Activated naive CD4-positive, alpha-beta T cell treated with anti-CD3 and anti-CD28 coated beads, Interleukin-2, amount 50 U/mL, for 72 hours (primary cell): ENCODE results near the gene AURKAIP1. TPM values are rescaled to one million over a fixed set of nuclear protein-coding genes. Genes with fewer than 3 reads are reported as not detected.

Experiments
- ATAC-seq, 2 donors: fragments of 150-1000 bp; cut with Tn5 transposase; 2 replicates each; pipeline ENCODE4 v1.10.0; 2021; ENCODE audit warnings: mild to moderate bottlenecking in 2 of 2, moderate library complexity in 2 of 2
- DNase-seq, 2 donors: peaks; one replicate each; pipeline ENCODE4 v3.0.0; 2021 to 2022; ENCODE audit warnings: low spot score in 2 of 2
- H3K27ac Mint-ChIP-seq, 2 donors: one replicate each; pipeline ENCODE4 v1.8.0; 2022; ENCODE audit warnings: mild to moderate bottlenecking in 2 of 2, mixed read lengths in 2 of 2
- H3K36me3 Mint-ChIP-seq, 2 donors: one replicate each; pipeline ENCODE4 v1.8.0; 2022; ENCODE audit warnings: mixed read lengths in 2 of 2
- H3K9me3 Mint-ChIP-seq, 2 donors: one replicate each; pipeline ENCODE4 v1.8.0; 2022; ENCODE audit warnings: mixed read lengths in 2 of 2
- total RNA-seq, 2 donors: library from RNA; stranded (reverse); gene quantifications; one replicate each; pipeline ENCODE4 v1.2.3, GENCODE V29; 2022

The AURKAIP1 gene
- total RNA-seq, 2 donors from 2014 or later, result 115 to 122 TPM

GRCh38 chr1:1359308-1359663 is 15.7 kb downstream of the AURKAIP1 start:
- Mint-ChIP-seq H3K36me3 (no peaks in the 10 kb centered on the region), H3K27ac (no peak overlapping the region), H3K9me3 (no peaks in the 10 kb centered on the region)
- DNase-seq (no peak), ATAC-seq (no peak)

GRCh38 chr1:1358433-1359271 is 16.4 kb downstream of the AURKAIP1 start, which contains the start of gene MXRA8:
MXRA8 (minus strand) TSS chr1:1358555; CDS start chr1:1358504, 51 bp downstream.
- Mint-ChIP-seq H3K27ac (no peak within 1 kb of the TSS), H3K36me3 (no peaks in the 10 kb centered on the region), H3K9me3 (no peaks in the 10 kb centered on the region)
- ATAC-seq (peak in 1 of 2 donors; percentile 35), DNase-seq (no peak)

DNA sequence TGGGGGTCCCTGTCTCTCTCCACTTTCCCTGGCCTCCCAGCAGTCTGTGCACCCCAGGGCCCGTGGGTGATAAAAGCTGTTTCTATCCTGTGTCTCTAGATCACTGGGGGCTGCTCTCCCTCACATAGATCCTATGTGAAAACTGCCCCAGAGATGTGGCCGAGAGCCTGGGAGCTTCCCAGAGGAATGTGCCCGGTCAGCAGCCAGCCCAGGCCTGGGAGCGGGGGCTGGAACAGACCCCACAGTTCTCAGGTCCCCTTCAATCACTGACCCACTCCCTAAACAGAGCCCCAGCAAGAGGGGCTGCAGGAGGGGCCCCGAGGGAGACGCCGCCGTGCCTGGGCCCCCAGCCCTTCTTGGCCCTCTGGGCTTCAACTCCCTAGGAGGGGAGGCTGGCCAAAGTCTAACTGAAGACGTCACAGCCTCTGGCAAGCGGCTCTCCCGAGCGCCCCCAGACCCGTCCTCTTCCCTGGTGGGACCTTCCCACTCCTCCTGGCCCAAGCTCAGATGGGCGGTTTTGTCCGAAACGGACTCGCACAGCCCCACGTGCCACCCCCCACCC is 17.1 kb downstream of the AURKAIP1 start:
- DNase-seq, result no peak
- Mint-ChIP-seq H3K27ac (no peak overlapping the region), H3K36me3 (no peaks in the 10 kb centered on the region), H3K9me3 (no peaks in the 10 kb centered on the region)
- no peak for ATAC-seq

DNA sequence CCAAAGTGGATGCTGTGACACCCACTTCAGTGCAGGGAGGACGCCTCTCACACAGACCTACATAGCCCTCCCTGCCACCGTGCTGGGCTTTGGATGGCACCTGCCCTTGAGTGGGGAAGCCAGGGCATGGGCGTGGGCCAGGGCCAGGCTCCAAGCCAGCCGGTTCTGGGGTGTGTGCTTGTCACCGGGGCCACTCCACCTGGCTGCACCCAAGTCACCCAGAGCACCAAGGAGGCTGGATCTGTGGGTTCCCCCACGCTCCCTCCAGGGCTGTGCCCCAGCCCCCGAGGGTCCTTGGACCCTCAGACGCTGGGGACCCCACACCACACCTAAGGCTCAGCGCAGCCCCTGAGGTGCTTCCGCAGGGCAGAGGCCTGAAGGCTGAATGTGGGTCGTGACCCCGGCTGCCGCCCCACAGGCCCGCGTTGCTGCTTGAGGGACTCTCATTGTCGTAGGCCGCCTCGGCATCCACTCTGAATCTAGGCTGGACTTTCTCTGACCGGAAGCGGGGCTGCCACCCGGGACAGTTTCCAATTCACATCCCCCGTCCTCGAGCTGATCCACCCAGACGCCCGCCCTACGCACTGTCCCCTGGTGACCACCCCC is 18.1 kb downstream of the AURKAIP1 start:
- ATAC-seq (no peak), DNase-seq (no peak)
- no peaks in the 10 kb centered on the region for H3K9me3 Mint-ChIP-seq
- no peak overlapping the region for H3K27ac Mint-ChIP-seq
- no peaks in the 10 kb centered on the region for H3K36me3 Mint-ChIP-seq

GRCh38 chr1:1356166-1356795 is 18.7 kb downstream of the AURKAIP1 start:
- no peaks in the 10 kb centered on the region for H3K36me3 Mint-ChIP-seq
- no peaks in the 10 kb centered on the region for H3K9me3 Mint-ChIP-seq
- DNase-seq (no peak), ATAC-seq (no peak)
- no peak overlapping the region for H3K27ac Mint-ChIP-seq

GRCh38 chr1:1355416-1355815 is 19.6 kb downstream of the AURKAIP1 start:
- H3K9me3 Mint-ChIP-seq, result no peaks in the 10 kb centered on the region
- ATAC-seq (peak; percentile 17 to 34), DNase-seq (no peak)
- H3K36me3 Mint-ChIP-seq, result no peaks in the 10 kb centered on the region
- H3K27ac Mint-ChIP-seq, result no peak overlapping the region

DNA sequence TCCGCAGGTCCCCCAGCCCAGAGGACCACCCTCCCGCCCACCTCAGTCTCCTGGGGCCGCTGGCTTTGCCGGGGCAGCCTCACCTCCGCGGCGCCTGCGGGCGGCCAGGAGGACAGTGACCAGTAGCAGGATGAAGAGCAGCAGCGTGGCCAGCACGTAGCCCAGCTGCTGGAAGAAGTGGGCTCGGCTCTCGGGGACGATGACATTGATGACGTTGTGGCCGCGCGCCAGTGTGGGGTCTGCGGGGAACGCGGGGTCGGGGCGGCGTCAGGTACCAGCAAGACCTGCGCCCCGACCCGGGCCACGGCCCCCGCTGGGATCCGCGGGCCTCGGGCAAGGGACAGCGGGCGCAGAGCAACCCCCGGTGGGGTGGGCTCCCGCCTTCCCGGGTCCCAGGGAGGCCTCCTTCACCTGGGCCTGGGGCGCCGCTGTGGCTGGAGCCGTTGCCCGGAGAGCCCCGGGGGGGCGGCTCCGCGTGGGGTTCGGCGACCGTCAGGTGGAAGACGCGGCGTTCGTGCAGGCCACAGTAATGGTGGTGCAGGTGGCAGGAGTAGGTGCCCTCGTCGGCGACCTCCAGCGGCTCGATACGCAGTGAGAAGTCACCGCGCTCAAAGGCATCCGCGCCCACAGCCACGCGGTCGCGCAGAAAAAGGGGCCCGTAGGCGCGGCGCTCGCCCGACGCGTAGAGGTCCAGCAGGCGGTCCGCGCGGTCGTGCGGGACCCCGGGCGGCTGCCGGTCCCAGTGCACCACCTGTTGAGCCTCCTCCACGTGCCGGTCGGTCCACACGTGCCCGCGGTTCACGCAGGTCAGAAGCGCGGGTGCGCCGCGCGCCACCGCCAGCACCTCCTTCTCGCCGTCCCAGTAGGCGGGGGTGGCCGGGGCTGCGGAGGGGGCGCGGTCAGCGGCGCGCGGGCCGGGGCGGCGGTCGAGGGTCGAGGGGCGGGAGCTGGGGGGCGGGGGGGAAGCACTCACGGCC is 20.4 kb downstream of the AURKAIP1 start:
- ATAC-seq (no peak), DNase-seq (no peak)
- H3K9me3 Mint-ChIP-seq, result no peaks in the 10 kb centered on the region
- H3K36me3 Mint-ChIP-seq, result no peaks in the 10 kb centered on the region
- no peak overlapping the region for H3K27ac Mint-ChIP-seq

- ATAC-seq (no peak), DNase-seq (no peak)
- H3K27ac Mint-ChIP-seq, result no peak overlapping the region
- H3K36me3 Mint-ChIP-seq, result no peaks in the 10 kb centered on the region
- H3K9me3 Mint-ChIP-seq, result no peaks in the 10 kb centered on the region
Measured at GRCh38 chr1:1353389-1354151, 21.4 kb downstream of the AURKAIP1 start.

DNA sequence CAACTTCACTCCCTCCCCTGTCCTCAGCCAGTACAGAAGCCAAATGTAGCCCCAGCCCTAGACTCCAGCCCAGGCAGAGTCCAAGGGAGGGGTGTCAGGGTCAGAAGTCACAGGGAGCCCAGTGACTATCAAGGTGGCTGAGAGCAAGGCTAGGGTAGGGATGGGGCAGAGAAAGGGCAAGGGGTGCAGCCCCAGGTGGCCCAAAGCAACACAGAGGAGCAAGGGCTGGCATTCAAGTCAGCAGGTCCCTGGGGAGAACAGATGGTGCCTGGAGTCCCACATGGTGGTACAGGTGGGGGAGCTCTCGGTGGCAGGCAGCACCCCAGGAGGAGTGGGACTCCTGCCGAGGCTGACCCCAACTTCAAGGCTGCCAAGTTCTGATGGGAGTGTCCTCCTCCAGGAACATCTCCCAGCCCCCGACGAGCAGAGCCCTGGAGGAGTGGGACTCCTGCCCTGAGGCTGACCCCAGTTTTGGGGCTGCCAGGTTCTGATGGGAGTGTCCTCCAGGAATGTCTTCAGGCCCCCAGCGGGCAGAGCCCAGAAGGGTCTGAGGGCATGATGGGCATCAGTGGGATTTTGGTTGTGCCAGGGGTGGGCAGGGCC is 22.1 kb downstream of the AURKAIP1 start:
- ATAC-seq (no peak), DNase-seq (no peak)
- no peak overlapping the region for H3K27ac Mint-ChIP-seq
- H3K9me3 Mint-ChIP-seq, result no peaks in the 10 kb centered on the region
- no peaks in the 10 kb centered on the region for H3K36me3 Mint-ChIP-seq

GRCh38 chr1:1351511-1352427 is 23.2 kb downstream of the AURKAIP1 start:
- DNase-seq (no peak), ATAC-seq (no peak)
- Mint-ChIP-seq H3K9me3 (no peaks in the 10 kb centered on the region), H3K27ac (peak overlapping the region; percentile 51 to 58), H3K36me3 (no peaks in the 10 kb centered on the region)

GRCh38 chr1:1349256-1350012 is 25.6 kb downstream of the AURKAIP1 start, which contains the start of gene DVL1:
DVL1 (minus strand) TSS chr1:1349418; CDS start chr1:1349065, 353 bp downstream.
- DNase-seq (peak; percentile 84), ATAC-seq (peak; percentile 61 to 83)
- Mint-ChIP-seq H3K36me3 (no peaks in the 10 kb centered on the region), H3K9me3 (no peaks in the 10 kb centered on the region), H3K27ac (peak within 1 kb of the TSS in 1 of 2 donors; percentile 65)

- DNase-seq (no peak), ATAC-seq (peak; percentile 9 to 40)
- Mint-ChIP-seq H3K36me3 (no peaks in the 10 kb centered on the region), H3K9me3 (no peaks in the 10 kb centered on the region), H3K27ac (peak overlapping the region in 1 of 2 donors; percentile 65)
Measured at GRCh38 chr1:1348420-1349255, 26.4 kb downstream of the AURKAIP1 start.
